Activated T-helper 9 cell treated with anti-CD3 and anti-CD28 coated beads, Interleukin-2, amount 50 U/mL, for 16 hours (primary cell): Measurements from ENCODE around the gene GRIP1.

ENCODE experiments used
- DNase-seq: peaks from one replicate; pipeline ENCODE4 v3.0.0-alpha.2; 2020; ENCODE audit warnings: low read depth

Gene GRIP1

DNA sequence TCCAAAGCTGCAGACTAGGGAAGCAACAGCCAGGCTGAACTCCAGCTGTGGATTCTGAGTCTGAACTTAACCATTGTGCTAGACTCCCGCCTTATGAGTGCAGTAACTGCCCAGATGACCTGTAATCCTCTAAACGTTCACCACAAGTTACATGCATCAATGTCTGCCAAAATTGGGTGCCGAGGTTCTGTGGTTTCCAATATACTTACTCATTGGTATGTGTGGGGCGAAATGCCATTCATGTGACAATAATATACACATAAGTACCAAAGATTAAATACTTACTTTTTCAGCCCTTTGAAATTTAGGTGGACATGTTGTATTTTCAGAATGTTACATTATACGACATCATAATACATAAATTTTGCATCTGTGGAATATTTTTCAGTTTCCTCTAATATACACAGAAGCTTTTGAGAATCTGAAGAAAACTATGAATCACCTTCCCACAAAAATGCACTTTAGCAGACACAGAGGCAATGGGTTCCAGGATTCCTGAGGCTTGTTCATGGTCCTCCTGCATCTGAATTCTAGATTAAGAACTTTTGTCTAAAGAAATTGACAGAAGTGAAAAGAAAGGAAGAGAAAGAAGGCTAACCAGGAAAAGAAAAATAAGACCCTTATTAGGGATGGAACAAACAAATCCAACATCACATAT, 31.7 kb downstream of the GRIP1 start:
- no peak for DNase-seq

DNA sequence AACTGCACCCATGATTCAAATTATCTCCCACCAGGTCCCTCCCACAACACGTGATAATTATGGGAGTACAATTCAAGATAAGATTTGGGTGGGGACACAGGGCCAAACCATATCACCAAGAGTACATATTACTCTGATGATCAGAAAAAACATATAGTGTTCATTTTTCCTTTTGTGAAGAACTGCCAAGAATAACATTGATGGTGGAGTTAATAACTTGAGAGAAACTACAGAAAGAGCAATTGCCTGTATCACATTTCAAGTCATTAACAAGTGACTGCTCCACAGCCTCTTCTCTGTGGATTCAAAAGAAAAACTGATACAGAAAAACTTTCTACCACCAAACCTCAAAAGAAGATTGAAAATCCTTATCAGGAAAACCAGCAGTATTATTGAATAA, 34.7 kb downstream of the GRIP1 start:
- no peak for DNase-seq

GRCh38 chr12:66640691-66641460, 38.0 kb downstream of the GRIP1 start:
- no peak for DNase-seq

GRCh38 chr12:66638666-66639065, 40.2 kb downstream of the GRIP1 start:
- DNase-seq: no peak

- DNase-seq: no peak
Observed at GRCh38 chr12:66637699-66638301, 41.1 kb downstream of the GRIP1 start.

- no peak for DNase-seq
Observed at GRCh38 chr12:66636771-66637170, 42.1 kb downstream of the GRIP1 start.

- DNase-seq: no peak
Observed at GRCh38 chr12:66633676-66634075, 45.2 kb downstream of the GRIP1 start.

GRCh38 chr12:66629138-66629870, 49.6 kb downstream of the GRIP1 start:
- DNase-seq: no peak

DNA sequence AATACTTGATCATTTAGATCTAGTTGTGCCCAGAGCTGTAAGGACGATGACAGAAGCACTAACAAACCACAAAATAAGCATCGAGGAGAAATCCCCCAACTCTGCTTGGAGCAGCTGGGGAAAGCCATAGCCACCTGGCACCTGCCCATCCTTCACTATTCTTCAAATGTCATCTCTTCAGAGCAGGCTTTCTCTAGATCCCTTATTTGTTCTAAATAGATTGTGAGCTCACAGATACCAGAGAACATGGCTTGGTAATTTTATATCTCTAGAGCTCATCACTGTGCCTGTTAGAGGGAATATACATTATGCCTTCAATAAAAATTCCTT, 50.9 kb downstream of the GRIP1 start:
- no peak for DNase-seq

DNA sequence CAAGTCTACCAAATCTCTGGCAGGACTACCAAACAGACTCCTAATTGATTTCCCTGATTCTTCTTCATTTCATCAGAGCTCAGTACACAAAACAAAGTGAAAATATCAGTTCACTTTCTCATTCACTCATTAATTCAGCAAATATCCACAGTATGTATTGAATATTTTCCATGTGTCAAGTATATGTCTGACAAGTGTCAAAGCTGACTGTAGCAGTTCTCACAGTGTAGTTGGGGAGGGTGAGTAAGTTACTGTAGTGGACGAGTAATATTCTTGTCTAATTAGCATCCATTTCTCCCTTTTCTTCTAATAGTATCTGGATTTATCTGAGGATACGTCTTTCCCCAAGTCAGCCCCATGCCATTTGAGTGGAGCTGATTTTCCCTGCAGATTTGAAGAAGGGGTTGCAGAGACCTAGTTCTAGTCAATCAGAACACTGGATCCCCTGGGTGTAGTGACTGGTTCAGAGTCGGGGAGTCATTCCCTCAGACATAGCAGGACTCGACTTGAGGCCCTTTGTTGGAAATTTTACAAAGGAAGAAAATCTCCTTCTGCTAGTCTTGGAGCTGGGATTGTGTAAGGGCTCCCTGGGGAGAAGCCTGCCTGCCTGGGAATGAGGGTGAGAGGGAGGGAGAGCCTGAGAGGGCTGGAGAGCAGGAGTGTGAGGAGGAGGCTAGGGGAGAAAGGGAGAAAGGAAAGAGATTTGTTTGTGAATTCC, 51.4 kb downstream of the GRIP1 start:
- DNase-seq: no peak

DNA sequence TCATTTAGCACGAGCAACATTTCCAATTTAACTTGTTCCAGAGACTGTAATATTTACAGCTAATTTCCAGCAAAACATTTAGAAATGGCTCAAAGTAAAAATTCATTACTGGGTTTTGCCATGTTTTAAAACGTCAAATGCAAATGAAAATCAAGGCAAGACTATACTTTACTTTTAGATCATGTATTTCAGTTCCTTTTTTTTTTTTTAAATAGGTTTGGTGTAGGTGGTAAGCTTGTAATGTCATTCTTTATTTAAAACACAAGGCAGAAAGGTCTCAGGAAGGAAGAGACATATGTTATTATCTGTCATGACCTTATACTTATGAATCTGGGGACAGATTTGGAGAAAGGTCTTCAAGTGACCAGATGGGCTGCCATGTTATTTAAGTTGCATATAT, 54.1 kb downstream of the GRIP1 start:
- DNase-seq: no peak

- no peak for DNase-seq
Observed at GRCh38 chr12:66623455-66623854, 55.4 kb downstream of the GRIP1 start.

DNA sequence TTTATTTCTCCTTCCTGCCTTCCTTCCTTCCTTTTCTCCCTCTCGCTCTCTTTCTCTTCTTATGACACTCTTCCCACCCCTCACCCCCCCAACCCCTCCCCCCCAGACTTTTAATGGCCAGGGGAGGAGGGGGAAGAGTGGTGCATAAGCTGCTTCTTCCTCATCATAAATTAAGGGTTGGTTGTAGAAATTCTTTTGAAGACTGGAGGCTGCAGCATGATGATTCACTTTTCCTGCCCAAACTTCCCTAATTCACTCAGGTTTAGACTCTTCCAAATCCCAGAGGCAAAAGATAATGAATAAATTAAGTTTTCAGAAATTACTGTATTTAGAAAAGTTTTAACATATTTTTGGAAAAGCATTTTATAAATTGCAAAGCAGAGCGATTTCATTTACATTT, 58.2 kb downstream of the GRIP1 start:
- no peak for DNase-seq

- DNase-seq: no peak
Observed at GRCh38 chr12:66620026-66620425, 58.9 kb downstream of the GRIP1 start.

DNA sequence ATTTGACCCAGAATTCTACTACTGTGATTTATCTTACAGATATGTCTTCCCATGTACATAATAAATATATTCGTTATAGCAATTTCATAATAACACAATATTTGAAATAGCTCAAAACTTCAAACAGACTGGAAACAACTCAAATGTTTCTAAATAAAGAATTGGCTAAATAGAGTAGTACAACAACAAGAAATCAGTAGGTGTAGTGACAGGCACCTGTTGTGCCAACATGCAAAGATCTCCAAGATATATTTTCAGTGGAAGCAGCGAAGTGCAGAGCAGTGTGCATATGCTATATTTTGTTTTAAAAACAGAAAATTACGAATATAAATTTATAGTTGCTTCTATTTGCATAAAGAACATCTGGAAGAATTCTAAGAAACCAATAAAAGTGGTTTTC, 60.9 kb downstream of the GRIP1 start:
- DNase-seq: no peak

- DNase-seq: no peak
Observed at GRCh38 chr12:66612090-66612775, 66.6 kb downstream of the GRIP1 start.

GRCh38 chr12:66607147-66607546, 71.7 kb downstream of the GRIP1 start:
- DNase-seq: no peak

GRCh38 chr12:66605293-66605692, 73.6 kb downstream of the GRIP1 start:
- DNase-seq: no peak

DNA sequence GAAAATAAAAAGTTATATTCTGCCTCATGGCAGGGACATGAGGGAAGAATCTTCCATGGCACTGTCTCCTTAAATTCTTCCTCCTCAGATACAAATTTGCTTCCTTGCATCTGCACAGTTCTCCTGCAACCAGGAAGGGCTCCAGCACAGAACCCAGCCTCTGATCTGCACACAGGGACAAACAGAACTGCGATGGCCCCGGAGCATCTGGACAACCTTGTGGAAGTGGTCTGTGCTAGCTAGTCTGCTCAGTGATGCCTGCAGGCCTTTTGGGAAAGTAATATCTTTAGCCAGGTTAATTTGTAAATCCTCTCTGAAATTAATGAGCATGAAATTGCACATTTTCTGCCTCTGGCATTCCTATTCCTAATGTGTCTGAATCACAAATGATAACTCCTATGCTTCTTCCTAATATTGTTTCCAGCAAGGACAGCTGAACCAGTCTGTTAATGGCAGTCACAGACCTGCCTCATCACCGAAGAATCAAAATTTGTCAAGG, 74.8 kb downstream of the GRIP1 start:
- DNase-seq: no peak

GRCh38 chr12:66603461-66603860, 75.4 kb downstream of the GRIP1 start:
- no peak for DNase-seq

DNA sequence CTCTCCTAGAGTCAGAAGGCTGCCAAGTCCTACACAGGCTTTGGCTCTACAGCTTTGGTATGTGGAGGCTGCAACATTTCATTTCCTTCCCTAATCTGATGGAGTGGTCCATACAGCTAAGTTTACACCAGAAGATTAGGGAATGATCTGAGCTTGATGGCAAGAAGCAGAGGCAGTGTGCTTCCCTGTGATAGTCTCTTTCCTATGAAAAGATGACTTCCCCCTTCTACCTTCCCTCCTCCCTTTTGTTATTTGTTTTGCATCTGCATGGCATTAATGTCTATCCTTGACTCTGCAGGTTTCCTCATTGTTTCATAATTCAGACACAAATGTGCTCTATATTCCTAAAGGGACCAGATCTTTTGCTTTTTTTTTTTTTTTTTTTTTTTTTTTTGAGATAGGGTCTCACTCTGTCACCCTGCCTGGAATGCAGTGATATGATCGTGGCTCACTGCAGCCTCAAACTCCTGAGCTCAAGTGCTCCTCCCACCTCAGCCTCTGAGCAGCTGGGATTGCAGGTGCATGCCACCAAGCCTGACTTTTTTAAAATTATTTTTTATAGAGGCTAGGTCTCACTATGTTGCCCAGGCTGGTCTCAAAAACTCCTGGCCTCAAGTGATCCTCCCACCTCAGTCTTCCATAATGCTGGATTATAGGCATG, 76.3 kb downstream of the GRIP1 start:
- DNase-seq: no peak
